Upper lobe of right lung (tissue), 1 donor: Measurements from ENCODE around the gene TLR4. TPM values are rescaled to one million over a fixed set of nuclear protein-coding genes. Genes with fewer than 3 reads are reported as not detected.

Experiments
- ATAC-seq: fragments of 200-7000 bp; cut with Tn5 transposase; one replicate; pipeline ENCODE4 v1.9.1; 2020; ENCODE audit warnings: mild to moderate bottlenecking, moderate library complexity
- DNase-seq: peaks from one replicate; pipeline ENCODE4 v3.0.0-alpha.2; 2020
- H3K27ac ChIP-seq: fragments of 200-600 bp; one replicate; pipeline ENCODE4 v1.8.0; 2022
- H3K27me3 ChIP-seq: fragments of 200-600 bp; one replicate; pipeline ENCODE4 v1.8.0; 2022; ENCODE audit warnings: mild to moderate bottlenecking
- H3K36me3 ChIP-seq: fragments of 200-600 bp; one replicate; pipeline ENCODE4 v1.8.0; 2022
- H3K4me1 ChIP-seq: fragments of 200-600 bp; one replicate; pipeline ENCODE4 v1.8.0; 2022
- H3K4me3 ChIP-seq: fragments of 200-600 bp; one replicate; pipeline ENCODE4 v1.8.0; 2022; ENCODE audit warnings: mild to moderate bottlenecking
- H3K9me3 ChIP-seq: fragments of 200-600 bp; one replicate; pipeline ENCODE4 v1.8.0; 2022
- intact Hi-C: fragments of 100-400 bp; cut with DNase I; formaldehyde crosslinking; loops from one replicate; pipeline ENCODE4 v1.11.0; 2022
- total RNA-seq: library from RNA; stranded (reverse); fragmentation: NEBNext Ultra II Directional; extraction: Animal tissue kit (Norgen Biotek cat#: 25700); gene quantifications from one replicate; pipeline ENCODE4 v1.2.1, GENCODE V29; 2021
- TF ChIP-seq, protein P1 (sequence below): fragments of 200-600 bp; IDR thresholded peaks from one replicate; pipeline ENCODE4 v1.8.0; 2022; ENCODE audit warnings: antibody characterized with exemption
- donor health status: DM: no; HTN: yes; CAD: no; lungs with severe emphysema.

TLR4 gene
- total RNA-seq, 1 donor from 2014 or later = 45.9 TPM

DNA sequence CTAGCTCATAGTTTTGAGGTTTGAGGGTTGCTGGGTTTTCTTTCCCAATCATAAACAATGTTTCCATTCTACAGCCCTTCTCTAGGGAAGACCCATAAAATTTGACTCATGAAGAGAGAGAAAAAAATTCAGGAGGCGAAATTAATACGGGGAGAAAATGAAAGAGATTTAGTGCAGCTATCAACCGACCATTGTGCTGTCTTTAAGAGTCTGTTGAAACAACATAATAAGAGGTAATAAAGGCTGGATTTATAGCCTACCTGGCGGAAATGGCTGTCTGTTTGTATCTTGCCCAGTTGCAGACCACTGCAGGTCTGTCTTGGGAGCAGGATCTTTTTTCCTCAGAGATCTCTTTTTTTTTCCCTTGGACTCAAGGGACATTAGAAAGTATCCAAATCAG lies 66.9 kb downstream of the TLR4 start:
- ATAC-seq (no peak), DNase-seq (no peak)
- H3K4me1 ChIP-seq = no peaks in the 10 kb centered on the region
- intact Hi-C loops = no loop called here
- H3K4me3 ChIP-seq = no peak overlapping the region
- H3K27me3 ChIP-seq = no peaks in the 10 kb centered on the region
- TF ChIP-seq, protein P1, sequence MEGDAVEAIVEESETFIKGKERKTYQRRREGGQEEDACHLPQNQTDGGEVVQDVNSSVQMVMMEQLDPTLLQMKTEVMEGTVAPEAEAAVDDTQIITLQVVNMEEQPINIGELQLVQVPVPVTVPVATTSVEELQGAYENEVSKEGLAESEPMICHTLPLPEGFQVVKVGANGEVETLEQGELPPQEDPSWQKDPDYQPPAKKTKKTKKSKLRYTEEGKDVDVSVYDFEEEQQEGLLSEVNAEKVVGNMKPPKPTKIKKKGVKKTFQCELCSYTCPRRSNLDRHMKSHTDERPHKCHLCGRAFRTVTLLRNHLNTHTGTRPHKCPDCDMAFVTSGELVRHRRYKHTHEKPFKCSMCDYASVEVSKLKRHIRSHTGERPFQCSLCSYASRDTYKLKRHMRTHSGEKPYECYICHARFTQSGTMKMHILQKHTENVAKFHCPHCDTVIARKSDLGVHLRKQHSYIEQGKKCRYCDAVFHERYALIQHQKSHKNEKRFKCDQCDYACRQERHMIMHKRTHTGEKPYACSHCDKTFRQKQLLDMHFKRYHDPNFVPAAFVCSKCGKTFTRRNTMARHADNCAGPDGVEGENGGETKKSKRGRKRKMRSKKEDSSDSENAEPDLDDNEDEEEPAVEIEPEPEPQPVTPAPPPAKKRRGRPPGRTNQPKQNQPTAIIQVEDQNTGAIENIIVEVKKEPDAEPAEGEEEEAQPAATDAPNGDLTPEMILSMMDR = no peak
- H3K36me3 ChIP-seq = no peaks in the 10 kb centered on the region
- H3K9me3 ChIP-seq = no peaks in the 10 kb centered on the region
- H3K27ac ChIP-seq = no peak overlapping the region

DNA sequence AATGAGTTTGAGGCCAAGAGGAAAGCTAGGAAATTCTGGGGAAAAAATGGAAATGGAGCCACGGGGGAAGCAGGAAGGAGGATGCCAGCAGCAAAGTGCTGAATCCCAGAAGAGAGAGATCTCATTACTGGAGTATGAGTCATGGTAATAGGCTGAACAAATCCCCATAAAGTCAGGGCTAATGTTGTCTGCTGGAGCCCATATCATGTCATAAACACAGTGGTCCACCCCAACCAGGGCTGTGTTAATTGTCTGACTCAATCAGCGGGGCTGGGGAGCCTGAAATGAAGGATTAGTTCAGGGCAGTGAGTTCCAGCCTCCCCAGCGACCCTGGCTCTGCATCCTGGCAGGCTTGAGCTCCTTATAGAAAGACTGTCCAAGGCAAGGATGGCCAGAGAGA lies 68.8 kb downstream of the TLR4 start:
- H3K27me3 ChIP-seq = no peaks in the 10 kb centered on the region
- H3K4me1 ChIP-seq = no peaks in the 10 kb centered on the region
- intact Hi-C loops = no loop called here
- TF ChIP-seq, protein P1 = no peak
- DNase-seq (no peak), ATAC-seq (no peak)
- H3K4me3 ChIP-seq = no peak overlapping the region
- H3K9me3 ChIP-seq = no peaks in the 10 kb centered on the region
- no peaks in the 10 kb centered on the region for H3K36me3 ChIP-seq
- H3K27ac ChIP-seq = no peak overlapping the region
